Prostate gland (tissue), 2 donors: ENCODE results near the gene SLC49A3. TPM values are rescaled to one million over a fixed set of nuclear protein-coding genes. Genes with fewer than 3 reads are reported as not detected.

Experiments used
- DNase-seq: peaks from one replicate; pipeline ENCODE4 v3.0.0-alpha.2; 2019; ENCODE audit warnings: low spot score
- H3K27ac ChIP-seq, 2 donors: fragments of 200-600 bp; sonication (generic); 2 replicates each; pipeline ENCODE4 v1.5.1; 2017 to 2019
- H3K27me3 ChIP-seq: fragments of 200-600 bp; sonication (generic); replicated peaks from 2 replicates; pipeline ENCODE4 v1.5.1; 2019; ENCODE audit not compliant: insufficient read depth
- H3K36me3 ChIP-seq, 2 donors: fragments of 200-600 bp; sonication (generic); 1 replicate in 1 of 2; 2 replicates in 1 of 2; pipeline versions ENCODE4 v1.5.1 to v1.8.1; 2017 to 2019
- H3K4me1 ChIP-seq: fragments of 200-600 bp; sonication (generic); replicated peaks from 2 replicates; pipeline ENCODE4 v1.5.1; 2019
- H3K4me3 ChIP-seq, 2 donors: fragments of 200-600 bp; sonication (generic); 2 replicates each; pipeline ENCODE4 v1.5.1; 2017 to 2019
- H3K9me3 ChIP-seq: fragments of 200-600 bp; sonication (generic); 2 replicates; pipeline ENCODE4 v1.5.1; 2017
- POLR2A ChIP-seq: fragments of 450-650 bp; IDR thresholded peaks from one replicate; pipeline ENCODE4 v1.6.1; 2016; ENCODE audit warnings: antibody characterized with exemption, mild to moderate bottlenecking
- POLR2AphosphoS5 ChIP-seq: sonication (generic); formaldehyde crosslinking; IDR thresholded peaks from one replicate; pipeline ENCODE4 v1.6.1; 2017; ENCODE audit warnings: antibody characterized with exemption
- WGBS: methylation state at CpG from one replicate; pipeline ENCODE4 v1.1.5; 2018; 5-methylcytosine and 5-hydroxymethylcytosine counted together
- intact Hi-C: fragments of 100-400 bp; cut with DNase I; formaldehyde crosslinking; loops from one replicate; pipeline ENCODE4 v1.14.2; 2022
- total RNA-seq, 2 donors: library from RNA; depleted of rRNA; stranded (reverse); fragments of >200 nt; gene quantifications; one replicate each; pipeline ENCODE4 v1.1.0, GENCODE V29; 2016
- TF ChIP-seq, protein P1 (sequence below), 4 experiments: fragments of 200-600 bp in 2 of 4; fragments of 450-650 bp in 2 of 4; sonication (generic) in 2 of 4; IDR thresholded peaks; 1 replicate in 3 of 4; 2 replicates in 1 of 4; pipeline ENCODE4 v1.5.1; 2016 to 2019; ENCODE audit warnings: antibody characterized with exemption in 4 of 4, mild to moderate bottlenecking in 2 of 4, moderate library complexity in 2 of 4

Gene SLC49A3
- total RNA-seq, 2 donors from 2014 or later = 2.6 to 11.0 TPM

DNA sequence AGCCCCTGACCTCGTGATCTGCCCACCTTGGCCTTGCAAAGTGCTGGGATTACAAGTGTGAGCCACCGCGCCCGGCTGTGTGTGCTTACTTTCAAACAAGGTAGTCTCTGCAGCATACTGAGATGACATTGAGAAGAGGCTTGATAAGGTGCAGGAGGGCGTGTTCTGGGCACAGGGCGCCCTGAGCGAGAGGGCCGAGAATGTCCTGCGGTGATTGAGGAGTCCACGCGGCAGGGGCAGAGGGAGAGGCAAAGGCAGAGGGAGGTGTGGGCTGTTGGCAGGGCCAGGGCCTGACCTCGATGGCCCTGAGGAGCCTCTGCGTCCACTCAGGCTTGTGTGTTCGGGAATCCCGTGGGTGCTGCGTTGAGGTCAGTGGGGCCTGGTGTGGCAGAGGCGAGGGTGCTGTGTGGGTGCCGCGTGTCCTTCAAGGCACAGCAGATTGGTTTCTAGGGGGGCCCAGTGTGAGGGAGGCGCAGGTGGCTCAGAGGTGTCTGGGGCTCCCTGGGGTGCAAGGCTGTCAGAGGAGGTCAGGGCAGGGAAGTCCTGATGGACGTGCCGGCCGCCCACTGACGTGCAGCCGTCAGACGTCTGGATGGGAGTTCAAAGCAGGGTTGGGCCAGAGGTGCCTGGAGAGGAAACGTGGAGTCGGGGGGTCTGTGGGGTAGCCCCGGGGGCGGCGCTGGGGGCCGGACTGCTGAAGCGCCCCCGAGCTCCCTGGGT, 28.8 kb upstream of the SLC49A3 start:
- no peak overlapping the region for H3K4me3 ChIP-seq
- intact Hi-C loops = no loop called here
- no peak for DNase-seq
- 90% methylated on average over 34 of the region's 34 CpGs for WGBS
- H3K36me3 ChIP-seq = no peaks in the 10 kb centered on the region
- TF ChIP-seq POLR2AphosphoS5 (no peak), POLR2A (no peak)
- TF ChIP-seq, protein P1, sequence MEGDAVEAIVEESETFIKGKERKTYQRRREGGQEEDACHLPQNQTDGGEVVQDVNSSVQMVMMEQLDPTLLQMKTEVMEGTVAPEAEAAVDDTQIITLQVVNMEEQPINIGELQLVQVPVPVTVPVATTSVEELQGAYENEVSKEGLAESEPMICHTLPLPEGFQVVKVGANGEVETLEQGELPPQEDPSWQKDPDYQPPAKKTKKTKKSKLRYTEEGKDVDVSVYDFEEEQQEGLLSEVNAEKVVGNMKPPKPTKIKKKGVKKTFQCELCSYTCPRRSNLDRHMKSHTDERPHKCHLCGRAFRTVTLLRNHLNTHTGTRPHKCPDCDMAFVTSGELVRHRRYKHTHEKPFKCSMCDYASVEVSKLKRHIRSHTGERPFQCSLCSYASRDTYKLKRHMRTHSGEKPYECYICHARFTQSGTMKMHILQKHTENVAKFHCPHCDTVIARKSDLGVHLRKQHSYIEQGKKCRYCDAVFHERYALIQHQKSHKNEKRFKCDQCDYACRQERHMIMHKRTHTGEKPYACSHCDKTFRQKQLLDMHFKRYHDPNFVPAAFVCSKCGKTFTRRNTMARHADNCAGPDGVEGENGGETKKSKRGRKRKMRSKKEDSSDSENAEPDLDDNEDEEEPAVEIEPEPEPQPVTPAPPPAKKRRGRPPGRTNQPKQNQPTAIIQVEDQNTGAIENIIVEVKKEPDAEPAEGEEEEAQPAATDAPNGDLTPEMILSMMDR (IDR thresholded peaks at IDR 0.05) = no peak
- H3K4me1 ChIP-seq = no peaks in the 10 kb centered on the region
- no peaks in the 10 kb centered on the region for H3K27me3 ChIP-seq
- no peaks in the 10 kb centered on the region for H3K9me3 ChIP-seq
- H3K27ac ChIP-seq = no peak overlapping the region

DNA sequence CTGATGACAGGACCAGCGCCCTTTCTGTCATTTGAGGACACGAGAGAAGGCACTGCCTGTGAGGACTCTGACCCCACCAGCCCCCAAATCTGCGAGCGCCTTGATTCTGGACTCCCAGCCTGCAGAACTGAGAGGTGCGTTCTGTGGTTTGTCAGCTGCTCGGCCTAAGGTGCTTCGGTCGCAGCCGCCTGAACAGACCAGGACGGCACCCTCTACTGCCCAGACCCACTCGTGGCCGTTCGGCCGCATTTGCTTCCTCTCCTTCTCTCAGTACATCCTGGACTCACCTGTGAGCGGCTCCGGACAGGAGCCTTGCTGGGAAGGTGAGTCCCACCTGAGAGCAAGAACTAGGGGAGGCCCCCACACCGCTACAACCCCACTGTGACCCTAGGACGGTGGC, 25.1 kb upstream of the SLC49A3 start:
- H3K27ac ChIP-seq = no peak overlapping the region
- 87% methylated on average over 18 of the region's 18 CpGs for WGBS
- TF ChIP-seq, protein P1 (IDR thresholded peaks at IDR 0.05) = no peak
- no peak for TF ChIP-seq POLR2AphosphoS5
- intact Hi-C loops = no loop called here
- DNase-seq = no peak
- no peak overlapping the region for H3K4me3 ChIP-seq
- H3K4me1 ChIP-seq = no peaks in the 10 kb centered on the region
- no peaks in the 10 kb centered on the region for H3K27me3 ChIP-seq
- no peaks in the 10 kb centered on the region for H3K36me3 ChIP-seq
- no peaks in the 10 kb centered on the region for H3K9me3 ChIP-seq

DNA sequence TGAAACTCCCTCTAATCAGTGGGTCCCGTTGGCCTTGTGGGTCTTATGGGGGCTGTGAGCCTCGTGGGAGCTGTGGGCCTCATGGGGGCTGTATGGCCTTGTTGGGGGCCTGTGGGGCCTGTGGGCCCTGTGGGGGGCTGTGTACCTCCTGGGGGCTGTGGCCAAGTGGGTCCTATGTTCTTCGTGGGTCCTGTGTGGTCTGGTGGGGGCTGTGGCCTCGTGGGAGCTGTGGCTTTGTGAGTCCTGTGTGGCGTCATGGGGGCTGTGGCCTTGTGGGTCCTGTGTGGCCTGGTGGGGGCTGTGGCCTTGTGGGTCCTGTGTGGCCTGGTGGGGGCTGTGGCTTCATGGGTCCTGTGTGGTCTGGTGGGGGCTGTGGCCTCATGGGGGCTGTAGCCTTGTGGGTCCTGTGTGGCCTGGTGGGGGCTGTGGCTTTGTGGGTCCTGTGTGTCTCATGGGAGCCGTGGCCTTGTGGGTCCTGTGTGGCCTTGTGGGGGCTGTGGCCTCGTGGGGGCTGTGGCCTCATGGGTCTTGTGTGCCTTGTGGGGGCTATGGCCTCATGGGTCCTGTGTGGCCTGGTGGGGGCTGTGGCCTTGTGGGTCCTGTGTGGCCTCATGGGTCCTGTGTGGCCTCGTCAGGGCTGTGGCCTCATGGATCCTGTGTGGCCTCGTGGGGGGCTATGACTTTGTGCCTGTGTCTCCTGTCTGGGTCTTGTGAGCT, 24.1 kb upstream of the SLC49A3 start:
- Histone ChIP-seq H3K27ac (no peak overlapping the region), H3K4me3 (no peak overlapping the region), H3K9me3 (no peaks in the 10 kb centered on the region), H3K27me3 (no peaks in the 10 kb centered on the region), H3K4me1 (peaks cover 7% of the 10 kb centered on the region), H3K36me3 (no peaks in the 10 kb centered on the region)
- 93% methylated on average over 9 of the region's 9 CpGs for WGBS
- intact Hi-C loops = no loop called here
- TF ChIP-seq POLR2A = no peak
- no peak for TF ChIP-seq POLR2AphosphoS5
- no peak for DNase-seq

DNA sequence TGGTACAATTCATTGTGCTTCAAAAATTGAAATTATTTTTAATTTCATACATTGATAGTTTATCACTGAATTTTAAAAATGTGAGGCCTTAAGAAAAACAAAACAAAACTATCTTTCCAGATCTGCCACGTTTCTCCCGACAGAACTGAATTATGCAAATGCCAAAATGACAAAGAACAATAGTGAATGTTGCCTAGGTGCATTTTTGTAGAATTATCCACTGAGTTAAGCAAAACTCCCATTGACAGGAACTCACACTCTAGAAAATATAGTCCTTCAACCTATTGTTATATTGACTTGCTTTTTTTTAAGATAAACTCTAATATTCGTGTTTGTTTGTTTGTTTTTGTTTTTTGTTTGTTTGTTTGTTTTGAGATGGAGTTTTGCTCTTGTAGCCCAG, 23.1 kb upstream of the SLC49A3 start:
- no peaks in the 10 kb centered on the region for H3K27me3 ChIP-seq
- intact Hi-C loops = no loop called here
- H3K36me3 ChIP-seq = no peaks in the 10 kb centered on the region
- peaks cover 10% of the 10 kb centered on the region for H3K4me1 ChIP-seq
- no peaks in the 10 kb centered on the region for H3K9me3 ChIP-seq
- H3K4me3 ChIP-seq = no peak overlapping the region
- WGBS = 54% methylated on average over 3 of the region's 3 CpGs
- H3K27ac ChIP-seq = no peak overlapping the region
- DNase-seq = no peak
- no peak for TF ChIP-seq POLR2AphosphoS5
- TF ChIP-seq, protein P1 (IDR thresholded peaks at IDR 0.05) = no peak
- no peak for TF ChIP-seq POLR2A

DNA sequence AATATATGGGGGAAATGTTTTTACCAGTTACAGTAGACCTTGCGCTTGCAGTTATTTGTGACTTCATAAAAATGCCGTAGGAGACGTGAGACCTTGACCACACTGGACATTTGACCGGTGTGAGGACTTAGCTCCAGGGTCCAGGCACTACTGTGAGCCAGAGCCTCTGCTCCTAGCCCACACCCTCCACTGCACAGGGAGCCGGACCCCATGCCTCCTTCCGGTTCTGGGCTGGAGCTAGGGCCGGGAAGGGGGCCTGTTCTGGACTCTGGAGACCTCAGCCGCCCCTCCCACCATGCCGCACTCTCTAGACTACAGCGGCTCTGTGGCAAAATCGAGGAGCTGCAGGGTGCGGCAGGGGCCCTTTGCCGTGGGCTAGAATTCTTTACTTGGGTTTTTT, 22.0 kb upstream of the SLC49A3 start:
- no peaks in the 10 kb centered on the region for H3K9me3 ChIP-seq
- H3K36me3 ChIP-seq = no peaks in the 10 kb centered on the region
- no peak for DNase-seq
- no peaks in the 10 kb centered on the region for H3K27me3 ChIP-seq
- TF ChIP-seq, protein P1 (IDR thresholded peaks at IDR 0.05) = no peak
- TF ChIP-seq POLR2A (no peak), POLR2AphosphoS5 (no peak)
- WGBS = 86% methylated on average over 13 of the region's 13 CpGs
- intact Hi-C loops = no loop called here
- no peak overlapping the region for H3K27ac ChIP-seq
- H3K4me3 ChIP-seq = no peak overlapping the region
- H3K4me1 ChIP-seq = peaks cover 10% of the 10 kb centered on the region
